ENCODE data around the gene SLC38A10. TPM values are rescaled to one million over a fixed set of nuclear protein-coding genes. Genes with fewer than 3 reads are reported as not detected.

SLC38A10 gene
- total and polyA plus RNA-seq, 2 of the 4 experiments (the other 2 are of a cell fraction) = 12.7 to 46.7 TPM

GRCh38 chr17:81282141-81282540, 13.0 kb downstream of the SLC38A10 start:
- ChIA-PET POLR2A (ENCODE audit: unreplicated experiment) (no interaction called here), CTCF (no interaction called here)
- no peak overlapping the region for H3K14ac ChIP-seq (replicated peaks; ENCODE audit: low read depth, low read length)
- TF ChIP-seq ELK1 (IDR thresholded peaks at IDR 0.05; ENCODE audit: borderline replicate concordance, low read depth, low read length) (no peak), POLR2A (IDR thresholded peaks at IDR 0.05; ENCODE audit: low read depth, low read length) (no peak), MXI1 (IDR thresholded peaks at IDR 0.05; ENCODE audit: borderline replicate concordance, low read depth, low read length) (no peak), MAFK (IDR thresholded peaks at IDR 0.05; ENCODE audit: low read depth, low read length) (no peak), SMC3 (IDR thresholded peaks at IDR 0.05; ENCODE audit: low read depth, low read length) (no peak), CHD1 (IDR thresholded peaks at IDR 0.05; ENCODE audit: low read depth, low read length) (no peak), MAZ (IDR thresholded peaks at IDR 0.05; ENCODE audit: borderline replicate concordance, low read depth, low read length) (no peak), FOS (IDR thresholded peaks at IDR 0.05; ENCODE audit: low read depth, low read length) (no peak), BHLHE40 (IDR thresholded peaks at IDR 0.05; ENCODE audit: low read depth, low read length) (no peak), CEBPB (IDR thresholded peaks at IDR 0.05; ENCODE audit: low read depth, low read length) (no peak)
- TF ChIP-seq, protein P1, sequence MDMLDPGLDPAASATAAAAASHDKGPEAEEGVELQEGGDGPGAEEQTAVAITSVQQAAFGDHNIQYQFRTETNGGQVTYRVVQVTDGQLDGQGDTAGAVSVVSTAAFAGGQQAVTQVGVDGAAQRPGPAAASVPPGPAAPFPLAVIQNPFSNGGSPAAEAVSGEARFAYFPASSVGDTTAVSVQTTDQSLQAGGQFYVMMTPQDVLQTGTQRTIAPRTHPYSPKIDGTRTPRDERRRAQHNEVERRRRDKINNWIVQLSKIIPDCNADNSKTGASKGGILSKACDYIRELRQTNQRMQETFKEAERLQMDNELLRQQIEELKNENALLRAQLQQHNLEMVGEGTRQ (IDR thresholded peaks at IDR 0.05; ENCODE audit: low read depth, low read length) = no peak
- intact Hi-C loops (cut with micrococcal nuclease) = no loop called here
- no peak overlapping the region for H3K56ac ChIP-seq (ENCODE audit: extremely low read depth, insufficient read depth, low read length)
- no peak overlapping the region for H2BK15ac ChIP-seq (ENCODE audit: low read depth, low read length)
- H3K23ac ChIP-seq (ENCODE audit: low read depth, low read length) = no peak overlapping the region
- dilution Hi-C loops (cut with HindIII; ENCODE audit: low sequenced_read_pairs, unreplicated experiment) = no loop called here
- no peak overlapping the region for H3K4me2 ChIP-seq (ENCODE audit: low read depth, low read length)
- H4K5ac ChIP-seq (ENCODE audit: low read depth, low read length) = no peak overlapping the region
- H2BK20ac ChIP-seq (ENCODE audit: low read depth, low read length) = no peak overlapping the region
- H3K9me3 ChIP-seq (ENCODE audit: control insufficient read depth, insufficient read depth, low read length) = no peaks in the 10 kb centered on the region
- H3K18ac ChIP-seq (ENCODE audit: low read depth, low read length) = no peak overlapping the region
- H3K79me1 ChIP-seq (ENCODE audit: low read depth in 1 of 2, low read length in 2 of 2) = peaks cover 9 to 62% of the 10 kb centered on the region in 2 experiments
- H3K4me1 ChIP-seq (ENCODE audit: control insufficient read depth, insufficient read depth, low read length) = peaks cover 8% of the 10 kb centered on the region
- BruUV-seq (replicated peaks) = no TSS peak
- H2BK120ac ChIP-seq (ENCODE audit: low read depth, low read length) = no peak overlapping the region
- no peak overlapping the region for H4K91ac ChIP-seq (ENCODE audit: insufficient read depth, low read depth, low read length)
- H2AK5ac ChIP-seq (ENCODE audit: low read depth, low read length) = no peak overlapping the region
- no peak overlapping the region for H3K9ac ChIP-seq (ENCODE audit: low read depth, low read length)
- no peak for DNase-seq
- no peak overlapping the region for H2BK5ac ChIP-seq (ENCODE audit: low read depth, low read length, poor library complexity, severe bottlenecking)
- no peak overlapping the region for H4K8ac ChIP-seq (ENCODE audit: low read depth in 2 of 2, low read length in 2 of 2)
- no peaks in the 10 kb centered on the region for H3K9me1 ChIP-seq (ENCODE audit: insufficient read depth, low read length)
- H3K4me3 ChIP-seq (ENCODE audit: insufficient read depth, low read depth, low read length) = no peak overlapping the region
- peaks cover 27% of the 10 kb centered on the region for H4K20me1 ChIP-seq (ENCODE audit: insufficient read depth, low read length)
- no peak overlapping the region for H2AFZ ChIP-seq (replicated peaks; ENCODE audit: low read length, poor library complexity)
- in situ Hi-C loops (cut with MboI; ENCODE audit: low sequenced_read_pairs) = no loop called here
- no peak for ATAC-seq (ENCODE audit: low read depth)
- no peak overlapping the region for H3K4ac ChIP-seq (ENCODE audit: low read depth, low read length)
- peaks cover 41% of the 10 kb centered on the region for H3K36me3 ChIP-seq (ENCODE audit: control insufficient read depth, insufficient read depth, low read length)
- H3K27me3 ChIP-seq (ENCODE audit: control insufficient read depth, insufficient read depth, low read length) = no peaks in the 10 kb centered on the region
- whole genome bisulfite sequencing, 2 experiments (ENCODE audit: extremely low coverage in 2 of 2, insufficient read length in 1 of 2) = 94% methylated on average over 22 of the region's 33 CpGs; no CpG with 5 or more reads in 1 of the 2 experiments
- peak overlapping the region; percentile 28 for H2AK9ac ChIP-seq (replicated peaks; ENCODE audit: low read depth, low read length, poor library complexity)
- no peak overlapping the region for H3K27ac ChIP-seq (ENCODE audit: insufficient read depth, low read length)

All from IMR-90 (cell line).